Adipocyte (in vitro differentiated cells): ENCODE measurements around the gene PLEKHM1.

Experiments
- DNase-seq: peaks from one replicate; pipeline ENCODE4 v3.0.0-alpha.2; 2015; ENCODE audit warnings: low read depth
- H3K27me3 ChIP-seq: replicated peaks from 2 replicates; pipeline ENCODE4 v1.7.0; 2013; ENCODE audit warnings: mild to moderate bottlenecking, low read length, moderate library complexity; ENCODE audit not compliant: control insufficient read depth, insufficient read depth
- H3K36me3 ChIP-seq: 2 replicates; pipeline ENCODE4 v1.7.0; 2013; ENCODE audit warnings: low read length, mild to moderate bottlenecking, moderate library complexity; ENCODE audit not compliant: control insufficient read depth, insufficient read depth, severe bottlenecking
- H3K4me1 ChIP-seq: 2 replicates; pipeline ENCODE4 v1.7.0; 2013; ENCODE audit warnings: mild to moderate bottlenecking, low read length, moderate library complexity; ENCODE audit not compliant: control insufficient read depth, insufficient read depth
- H3K4me3 ChIP-seq: 2 replicates; pipeline ENCODE4 v1.7.0; 2013; ENCODE audit warnings: mild to moderate bottlenecking, low read length, moderate library complexity
- H3K9ac ChIP-seq: 2 replicates; pipeline ENCODE4 v1.7.0; 2013; ENCODE audit warnings: mild to moderate bottlenecking, low read length, moderate library complexity
- H3K9me3 ChIP-seq: 2 replicates; pipeline ENCODE4 v1.7.0; 2013; ENCODE audit warnings: mild to moderate bottlenecking, low read length, moderate library complexity; ENCODE audit not compliant: control insufficient read depth

Gene PLEKHM1

GRCh38 chr17:45437465-45438283, 52.8 kb downstream of the PLEKHM1 start:
- Histone ChIP-seq H3K9ac (no peak overlapping the region), H3K36me3 (peaks cover 49% of the 10 kb centered on the region), H3K9me3 (no peaks in the 10 kb centered on the region), H3K4me3 (no peak overlapping the region), H3K4me1 (peaks cover 7% of the 10 kb centered on the region), H3K27me3 (no peaks in the 10 kb centered on the region)
- no peak for DNase-seq

GRCh38 chr17:45436625-45437464, 53.7 kb downstream of the PLEKHM1 start:
- no peak overlapping the region for H3K4me3 ChIP-seq
- no peak overlapping the region for H3K9ac ChIP-seq
- H3K9me3 ChIP-seq: no peaks in the 10 kb centered on the region
- H3K4me1 ChIP-seq: peaks cover 7% of the 10 kb centered on the region
- DNase-seq: no peak
- peaks cover 48% of the 10 kb centered on the region for H3K36me3 ChIP-seq
- H3K27me3 ChIP-seq: no peaks in the 10 kb centered on the region

- H3K9me3 ChIP-seq: no peaks in the 10 kb centered on the region
- H3K4me3 ChIP-seq: no peak overlapping the region
- H3K9ac ChIP-seq: no peak overlapping the region
- no peaks in the 10 kb centered on the region for H3K27me3 ChIP-seq
- peaks cover 12% of the 10 kb centered on the region for H3K4me1 ChIP-seq
- peaks cover 44% of the 10 kb centered on the region for H3K36me3 ChIP-seq
- no peak for DNase-seq
Measured at GRCh38 chr17:45436161-45436560, 54.4 kb downstream of the PLEKHM1 start.

- H3K36me3 ChIP-seq: peaks cover 44% of the 10 kb centered on the region
- no peaks in the 10 kb centered on the region for H3K9me3 ChIP-seq
- H3K4me1 ChIP-seq: peaks cover 14% of the 10 kb centered on the region
- no peak for DNase-seq
- H3K27me3 ChIP-seq: peaks cover under 1% of the 10 kb centered on the region
- H3K9ac ChIP-seq: no peak overlapping the region
- no peak overlapping the region for H3K4me3 ChIP-seq
Measured at GRCh38 chr17:45435481-45435880, 55.0 kb downstream of the PLEKHM1 start.

- H3K36me3 ChIP-seq: peaks cover 28% of the 10 kb centered on the region
- peaks cover 4% of the 10 kb centered on the region for H3K27me3 ChIP-seq
- no peak overlapping the region for H3K4me3 ChIP-seq
- H3K9ac ChIP-seq: no peak overlapping the region
- H3K9me3 ChIP-seq: no peaks in the 10 kb centered on the region
- no peak for DNase-seq
- H3K4me1 ChIP-seq: peaks cover 14% of the 10 kb centered on the region
Measured at GRCh38 chr17:45433159-45433535, 57.4 kb downstream of the PLEKHM1 start.

GRCh38 chr17:45432405-45433158, 57.9 kb downstream of the PLEKHM1 start, which contains the start of gene ARHGAP27:
TSS of gene ARHGAP27 (minus strand) at chr17:45432870. CDS start at chr17:45430279, 2,591 bp downstream.
- peaks cover 14% of the 10 kb centered on the region for H3K4me1 ChIP-seq
- H3K27me3 ChIP-seq: peaks cover 4% of the 10 kb centered on the region
- H3K36me3 ChIP-seq: peaks cover 22% of the 10 kb centered on the region
- peak within 1 kb of the TSS; percentile 80 for H3K4me3 ChIP-seq
- DNase-seq: peak; percentile 43
- peak within 1 kb of the TSS; percentile 79 for H3K9ac ChIP-seq
- no peaks in the 10 kb centered on the region for H3K9me3 ChIP-seq

- H3K4me3 ChIP-seq: peak overlapping the region; percentile 80
- peaks cover 4% of the 10 kb centered on the region for H3K27me3 ChIP-seq
- peaks cover 14% of the 10 kb centered on the region for H3K4me1 ChIP-seq
- H3K9me3 ChIP-seq: no peaks in the 10 kb centered on the region
- peaks cover 14% of the 10 kb centered on the region for H3K36me3 ChIP-seq
- H3K9ac ChIP-seq: peak overlapping the region; percentile 79
- DNase-seq: peak; percentile 65
Measured at GRCh38 chr17:45431531-45432404, 58.8 kb downstream of the PLEKHM1 start.

- peaks cover 7% of the 10 kb centered on the region for H3K36me3 ChIP-seq
- peaks cover 14% of the 10 kb centered on the region for H3K4me1 ChIP-seq
- DNase-seq: peak; percentile 50
- H3K27me3 ChIP-seq: peaks cover 4% of the 10 kb centered on the region
- no peaks in the 10 kb centered on the region for H3K9me3 ChIP-seq
- peak overlapping the region; percentile 78 for H3K4me3 ChIP-seq
- no peak overlapping the region for H3K9ac ChIP-seq
Measured at GRCh38 chr17:45430738-45431530, 59.6 kb downstream of the PLEKHM1 start.

GRCh38 chr17:45430006-45430737, 60.3 kb downstream of the PLEKHM1 start:
- Histone ChIP-seq H3K4me3 (no peak overlapping the region), H3K9ac (no peak overlapping the region), H3K4me1 (peaks cover 14% of the 10 kb centered on the region), H3K9me3 (no peaks in the 10 kb centered on the region), H3K36me3 (no peaks in the 10 kb centered on the region), H3K27me3 (peaks cover 4% of the 10 kb centered on the region)
- DNase-seq: no peak
